Naive thymus-derived CD8-positive, alpha-beta T cell (primary cell): ENCODE results near the gene STXBP1. TPM values are rescaled to one million over a fixed set of nuclear protein-coding genes. Genes with fewer than 3 reads are reported as not detected.

ENCODE experiments used
- ATAC-seq, 2 donors: fragments of 150-1000 bp; cut with Tn5 transposase in 1 of 2; sonication (Bioruptor Pico), chemical (Tn5 transposase) in 1 of 2; 1 replicate in 1 of 2; 2 replicates in 1 of 2; pipeline ENCODE4 v1.10.0; 2021; ENCODE audit warnings: mild to moderate bottlenecking in 2 of 2, moderate library complexity in 2 of 2
- POLR2A ChIA-PET: fragments of 350-600 bp; sonication (Branson Sonifier 250); formaldehyde crosslinking; loops from one replicate; lab custom pipeline; 2021; ENCODE audit warnings: antibody characterized with exemption; lab: Charles Lee
- DNase-seq, 10 donors: peaks; one replicate each; pipeline versions ENCODE4 v3.0.0 to v3.0.0-alpha.2; 2020 to 2022
- H3K27ac Mint-ChIP-seq, 10 donors: one replicate each; pipeline ENCODE4 v1.8.0; 2020 to 2022; ENCODE audit warnings: mild to moderate bottlenecking in 10 of 10, mixed read lengths in 10 of 10, moderate library complexity in 4 of 10, inconsistent platforms in 1 of 10
- H3K27me3 Mint-ChIP-seq, 5 donors: one replicate each; pipeline ENCODE4 v1.8.0; 2021 to 2022; ENCODE audit warnings: mixed read lengths in 5 of 5
- H3K36me3 Mint-ChIP-seq, 3 donors: one replicate each; pipeline ENCODE4 v1.8.0; 2020 to 2022; ENCODE audit warnings: mixed read lengths in 3 of 3, mild to moderate bottlenecking in 2 of 3, inconsistent platforms in 1 of 3
- H3K4me1 Mint-ChIP-seq, 4 donors: one replicate each; pipeline ENCODE4 v1.8.0; 2021 to 2022; ENCODE audit warnings: mixed read lengths in 4 of 4
- H3K4me3 Mint-ChIP-seq, 10 donors: one replicate each; pipeline ENCODE4 v1.8.0; 2020 to 2022; ENCODE audit warnings: mild to moderate bottlenecking in 10 of 10, mixed read lengths in 10 of 10, moderate library complexity in 6 of 10, inconsistent platforms in 1 of 10
- H3K9me3 Mint-ChIP-seq, 9 donors: one replicate each; pipeline ENCODE4 v1.8.0; 2020 to 2022; ENCODE audit warnings: mixed read lengths in 9 of 9, mild to moderate bottlenecking in 3 of 9, inconsistent platforms in 1 of 9, moderate library complexity in 1 of 9
- polyA plus RNA-seq, 3 donors: library from polyadenylated mRNA; unstranded; fragments of 300-500 nt; fragmentation: Illumina TruSeq; gene quantifications; one replicate each; pipeline ENCODE4 v1.2.3, GENCODE V29; 2021
- total RNA-seq, 8 experiments: library from RNA in 2 of 8; stranded (reverse) in 2 of 8; gene quantifications; one replicate each; pipeline ENCODE4 v1.2.3 and lab custom pipeline; 2021 to 2026

Gene STXBP1
- total and polyA plus RNA-seq, 5 experiments from 2014 or later = 3.4 to 39.7 (median 10.3) TPM

DNA sequence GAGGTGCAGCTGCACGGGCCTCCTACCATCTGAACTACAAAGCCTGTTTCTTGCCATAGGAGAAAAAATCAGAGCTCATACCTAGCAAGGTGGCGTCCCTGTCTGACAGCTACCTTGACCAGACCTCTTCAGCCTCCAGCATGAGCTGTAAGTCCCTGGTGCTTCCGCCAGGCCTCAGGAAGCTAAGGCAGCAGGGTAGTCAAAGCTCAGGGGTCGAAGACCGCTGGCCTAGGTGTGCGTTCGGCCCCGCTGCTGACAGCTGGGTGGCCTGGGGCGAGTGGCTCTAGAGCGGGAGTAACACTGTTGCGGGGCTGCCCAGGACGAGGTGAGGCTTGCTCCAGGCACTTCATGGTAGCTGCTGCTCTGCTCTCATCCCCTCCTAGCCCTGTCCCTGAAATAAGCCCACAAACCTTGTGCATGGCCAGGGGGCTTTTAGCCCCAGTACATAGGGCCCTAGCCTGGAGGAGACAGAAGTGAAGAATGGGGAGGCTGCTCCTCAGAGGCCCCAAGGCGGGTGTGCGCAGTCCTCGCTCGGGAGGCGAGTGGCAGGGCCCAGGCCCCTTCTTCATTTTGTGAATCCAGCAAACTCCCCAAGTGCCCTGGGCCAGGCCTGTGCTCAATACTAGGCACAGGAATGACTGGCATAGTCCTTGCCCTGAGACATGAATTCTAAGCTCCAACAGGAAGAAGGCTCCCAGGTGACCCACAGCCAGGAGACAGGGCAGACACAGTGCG lies 117.6 kb downstream of the STXBP1 start:
- no peak for DNase-seq
- POLR2A ChIA-PET = no interaction called here
- Mint-ChIP-seq H3K4me3 (no peak overlapping the region), H3K9me3 (no peaks in the 10 kb centered on the region), H3K4me1 (peaks cover 8 to 11% (median 9%) of the 10 kb centered on the region in 4 donors), H3K27me3 (no peaks in the 10 kb centered on the region), H3K36me3 (peaks cover 0 to 5% (median 0%) of the 10 kb centered on the region in 3 donors), H3K27ac (peak overlapping the region in 2 of 10 donors; percentile 62 to 82)
- ATAC-seq = no peak

- POLR2A ChIA-PET = no interaction called here
- peak overlapping the region in 2 of 10 donors; percentile 53 to 55 for H3K27ac Mint-ChIP-seq
- peaks cover 8 to 12% (median 10%) of the 10 kb centered on the region in 4 donors for H3K4me1 Mint-ChIP-seq
- ATAC-seq = no peak
- H3K4me3 Mint-ChIP-seq = no peak overlapping the region
- DNase-seq = no peak
- no peaks in the 10 kb centered on the region for H3K9me3 Mint-ChIP-seq
- H3K27me3 Mint-ChIP-seq = peaks cover 0 to under 1% (median 0%) of the 10 kb centered on the region in 5 donors
- H3K36me3 Mint-ChIP-seq = peaks cover 0 to 5% (median 0%) of the 10 kb centered on the region in 3 donors
Observed at GRCh38 chr9:127730262-127730661, 118.2 kb downstream of the STXBP1 start.

GRCh38 chr9:127730799-127731410 lies 118.8 kb downstream of the STXBP1 start:
- peak overlapping the region in 4 of 10 donors; percentile 11 to 55 (median 46) for H3K27ac Mint-ChIP-seq
- H3K27me3 Mint-ChIP-seq = peaks cover 0 to 1% (median 0%) of the 10 kb centered on the region in 5 donors
- DNase-seq (no peak), ATAC-seq (no peak)
- no peaks in the 10 kb centered on the region for H3K9me3 Mint-ChIP-seq
- H3K36me3 Mint-ChIP-seq = peaks cover 0 to 5% (median 0%) of the 10 kb centered on the region in 3 donors
- H3K4me1 Mint-ChIP-seq = peaks cover 9 to 17% (median 14%) of the 10 kb centered on the region in 4 donors
- POLR2A ChIA-PET = interaction anchor here (0.6 to 0.8 kb wide), 2 partner anchors 100 to 139 kb away, joined by 4 to 5 read pairs; no protein-coding TSS in a partner anchor
- no peak overlapping the region for H3K4me3 Mint-ChIP-seq

GRCh38 chr9:127731938-127732337 lies 119.9 kb downstream of the STXBP1 start:
- peak overlapping the region in 1 of 10 donors; percentile 62 for H3K27ac Mint-ChIP-seq
- ATAC-seq (no peak), DNase-seq (no peak)
- peaks cover 0 to 5% (median 0%) of the 10 kb centered on the region in 3 donors for H3K36me3 Mint-ChIP-seq
- peaks cover 9 to 17% (median 14%) of the 10 kb centered on the region in 4 donors for H3K4me1 Mint-ChIP-seq
- POLR2A ChIA-PET = interaction anchor here (0.7 kb wide), 1 partner anchor 15 kb away, joined by 3 read pairs; no protein-coding TSS in a partner anchor
- peaks cover 0 to 1% (median 0%) of the 10 kb centered on the region in 5 donors for H3K27me3 Mint-ChIP-seq
- no peak overlapping the region for H3K4me3 Mint-ChIP-seq
- no peaks in the 10 kb centered on the region for H3K9me3 Mint-ChIP-seq

DNA sequence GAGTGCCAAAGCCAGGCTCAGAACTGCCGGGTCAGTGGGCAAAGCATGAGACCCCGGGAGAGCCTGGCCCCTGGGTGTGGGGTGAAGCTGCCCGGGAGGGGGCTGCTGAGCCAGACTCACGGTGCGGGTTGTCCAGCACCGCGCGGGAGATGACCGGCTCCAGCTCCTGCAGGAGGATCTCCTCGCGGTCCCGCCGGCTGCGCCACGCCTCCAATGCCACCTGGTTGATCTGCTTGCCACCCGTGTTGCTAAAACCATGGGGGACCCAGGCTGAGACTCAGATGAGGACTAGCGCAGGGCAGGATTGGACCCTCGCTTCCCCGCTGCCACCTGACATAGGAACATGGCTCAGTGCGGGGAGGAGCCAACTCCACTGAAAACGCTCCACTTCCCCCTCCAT lies 120.4 kb downstream of the STXBP1 start:
- no peak for DNase-seq
- no peak for ATAC-seq
- Mint-ChIP-seq H3K27ac (peak overlapping the region in 1 of 10 donors; percentile 59), H3K27me3 (peaks cover 0 to 1% (median 0%) of the 10 kb centered on the region in 5 donors), H3K9me3 (no peaks in the 10 kb centered on the region), H3K4me3 (no peak overlapping the region), H3K36me3 (peaks cover 0 to 5% (median 0%) of the 10 kb centered on the region in 3 donors), H3K4me1 (peaks cover 9 to 20% (median 14%) of the 10 kb centered on the region in 4 donors)
- POLR2A ChIA-PET = interaction anchor here (0.7 kb wide), 1 partner anchor 15 kb away, joined by 3 read pairs; no protein-coding TSS in a partner anchor

DNA sequence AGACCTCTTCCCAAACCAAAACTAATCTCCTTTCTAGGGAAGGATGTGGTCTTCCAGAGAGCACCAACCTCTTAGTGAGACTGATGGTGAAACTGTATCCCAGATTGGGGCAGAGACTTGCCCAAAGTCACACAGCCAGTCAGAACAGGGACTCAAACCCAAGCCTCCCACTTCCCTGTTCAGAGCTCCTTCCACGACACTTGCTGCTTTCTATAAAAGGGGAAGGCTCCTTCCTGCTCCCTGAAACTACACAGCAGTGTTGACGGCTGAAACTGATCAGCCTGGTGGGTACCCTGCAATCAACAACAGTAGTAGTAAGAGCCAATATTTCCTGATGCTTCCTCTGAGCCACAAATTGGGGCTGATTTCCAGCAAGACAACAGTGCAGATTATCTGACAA lies 121.5 kb downstream of the STXBP1 start:
- H3K4me3 Mint-ChIP-seq = peak overlapping the region; percentile 39 to 97 (median 76)
- POLR2A ChIA-PET = no interaction called here
- peaks cover 9 to 20% (median 14%) of the 10 kb centered on the region in 4 donors for H3K4me1 Mint-ChIP-seq
- ATAC-seq (no peak), DNase-seq (no peak)
- H3K9me3 Mint-ChIP-seq = no peaks in the 10 kb centered on the region
- peak overlapping the region in 7 of 10 donors; percentile 37 to 98 (median 84) for H3K27ac Mint-ChIP-seq
- peaks cover 3 to 13% (median 4%) of the 10 kb centered on the region in 3 donors for H3K36me3 Mint-ChIP-seq
- H3K27me3 Mint-ChIP-seq = peaks cover 0 to 1% (median 0%) of the 10 kb centered on the region in 5 donors

GRCh38 chr9:127734247-127734746 lies 122.2 kb downstream of the STXBP1 start:
- POLR2A ChIA-PET = interaction anchor here (0.8 to 3.8 kb wide), 29 partner anchors 10 to 541 kb away, joined by 3 to 54 read pairs (median 5); partner anchors contain the start of genes CDK9, GOLGA2, LRSAM1 and PTRH1
- H3K36me3 Mint-ChIP-seq = peaks cover 4 to 19% (median 6%) of the 10 kb centered on the region in 3 donors
- H3K27me3 Mint-ChIP-seq = peaks cover 0 to 1% (median 0%) of the 10 kb centered on the region in 5 donors
- DNase-seq (peak in 1 of 10 donors; percentile 13), ATAC-seq (no peak)
- peaks cover 9 to 20% (median 14%) of the 10 kb centered on the region in 4 donors for H3K4me1 Mint-ChIP-seq
- H3K4me3 Mint-ChIP-seq = peak overlapping the region; percentile 78 to 98 (median 86)
- H3K9me3 Mint-ChIP-seq = no peaks in the 10 kb centered on the region
- peak overlapping the region in 9 of 10 donors; percentile 56 to 98 (median 92) for H3K27ac Mint-ChIP-seq

DNA sequence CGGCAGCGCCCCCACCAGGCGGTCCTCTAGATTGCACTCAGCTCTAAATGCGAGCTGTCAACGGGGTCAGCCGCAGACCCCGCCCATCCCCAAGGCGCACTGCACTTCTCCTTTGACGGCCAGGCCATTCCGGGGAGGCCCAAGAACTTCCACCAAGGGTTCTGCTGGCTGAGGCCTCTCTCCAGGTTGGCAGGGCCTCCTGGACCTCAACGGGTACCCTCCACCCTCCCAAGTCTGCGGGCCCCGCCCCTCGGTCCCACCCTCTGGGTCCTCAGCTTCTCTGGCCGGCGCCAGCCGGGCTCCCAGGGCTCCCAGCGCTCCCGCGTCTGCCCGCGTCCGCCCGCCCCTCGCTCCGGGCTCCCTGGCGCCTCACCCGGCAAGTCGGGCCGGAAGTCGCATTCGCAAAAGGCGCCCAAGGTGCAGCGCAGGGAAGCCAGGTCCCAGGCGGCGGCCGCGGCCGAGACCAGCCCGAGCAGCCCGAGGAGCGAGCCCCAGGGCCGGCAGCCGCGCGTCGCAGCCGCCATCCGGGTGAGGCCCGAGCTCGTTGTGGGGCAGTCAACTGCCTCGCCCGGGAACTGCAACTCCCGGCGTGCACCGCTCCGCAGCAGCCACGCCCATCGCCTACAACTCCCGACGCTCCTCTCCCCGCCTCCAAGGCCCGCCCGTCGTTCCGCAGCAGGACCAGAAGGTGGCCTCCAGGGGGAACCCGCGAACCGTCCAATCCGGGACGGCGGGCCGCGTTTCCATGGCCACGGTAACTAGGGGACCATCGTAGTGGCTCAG lies 122.9 kb downstream of the STXBP1 start, which contains the start of gene TOR2A:
Gene TOR2A (minus strand): TSS at position 548 of the 783 bp plus-strand sequence. CDS start 24 bp downstream, at position 524.
- Mint-ChIP-seq H3K27ac (peak within 1 kb of the TSS; percentile 82 to 98 (median 94)), H3K27me3 (peaks cover 0 to 1% (median 0%) of the 10 kb centered on the region in 5 donors), H3K36me3 (peaks cover 4 to 25% (median 7%) of the 10 kb centered on the region in 3 donors), H3K4me1 (peaks cover 9 to 20% (median 14%) of the 10 kb centered on the region in 4 donors), H3K9me3 (no peaks in the 10 kb centered on the region), H3K4me3 (peak within 1 kb of the TSS; percentile 80 to 98 (median 96))
- POLR2A ChIA-PET = interaction anchor here (0.5 to 3.8 kb wide), 39 partner anchors 9 to 541 kb away, joined by 3 to 54 read pairs (median 5); partner anchors contain the start of genes CDK9, GOLGA2, LRSAM1 and PTRH1
- ATAC-seq (peak; percentile 89 to 91), DNase-seq (peak; percentile 98 to 99 (median 99))

DNA sequence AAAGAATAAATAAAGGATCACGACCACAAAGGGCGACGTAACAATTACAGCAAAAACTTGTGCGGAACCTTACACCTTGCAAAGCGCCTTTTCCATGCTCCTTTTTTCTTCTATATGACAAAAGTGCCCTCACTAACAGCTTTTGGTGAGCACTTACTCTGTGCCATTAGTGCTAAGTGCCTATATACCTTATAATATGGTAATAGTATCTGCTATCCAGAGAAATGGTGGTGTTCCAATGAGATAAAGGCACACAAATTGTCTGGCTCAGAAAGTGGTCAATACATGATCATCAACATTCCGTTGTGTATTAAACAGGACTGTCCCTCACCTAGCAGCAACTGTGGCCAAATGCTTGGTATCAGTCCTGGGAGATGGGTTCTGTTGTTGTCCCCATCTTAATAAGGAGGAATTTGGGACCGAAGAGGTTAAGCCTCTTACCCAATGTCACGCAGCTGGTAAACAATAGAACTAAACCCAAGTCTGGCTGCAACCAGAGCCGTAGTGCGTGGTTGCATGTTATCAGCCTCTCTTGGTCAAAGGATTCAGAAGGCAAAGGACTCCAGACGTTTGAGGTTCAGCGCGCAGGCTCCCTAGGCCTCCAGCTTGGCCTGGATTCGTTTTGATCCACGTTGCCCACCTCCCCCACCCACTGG lies 123.6 kb downstream of the STXBP1 start:
- Mint-ChIP-seq H3K27me3 (peaks cover 0 to 1% (median 0%) of the 10 kb centered on the region in 5 donors), H3K9me3 (no peaks in the 10 kb centered on the region), H3K4me3 (peak overlapping the region; percentile 80 to 98 (median 96)), H3K27ac (peak overlapping the region; percentile 82 to 98 (median 94)), H3K4me1 (peaks cover 7 to 20% (median 14%) of the 10 kb centered on the region in 4 donors), H3K36me3 (peaks cover 4 to 28% (median 7%) of the 10 kb centered on the region in 3 donors)
- POLR2A ChIA-PET = interaction anchor here (1.0 to 3.8 kb wide), 27 partner anchors 8 to 540 kb away, joined by 3 to 54 read pairs (median 5); partner anchors contain the start of genes CDK9, GOLGA2, LRSAM1 and PTRH1
- no peak for ATAC-seq
- no peak for DNase-seq

DNA sequence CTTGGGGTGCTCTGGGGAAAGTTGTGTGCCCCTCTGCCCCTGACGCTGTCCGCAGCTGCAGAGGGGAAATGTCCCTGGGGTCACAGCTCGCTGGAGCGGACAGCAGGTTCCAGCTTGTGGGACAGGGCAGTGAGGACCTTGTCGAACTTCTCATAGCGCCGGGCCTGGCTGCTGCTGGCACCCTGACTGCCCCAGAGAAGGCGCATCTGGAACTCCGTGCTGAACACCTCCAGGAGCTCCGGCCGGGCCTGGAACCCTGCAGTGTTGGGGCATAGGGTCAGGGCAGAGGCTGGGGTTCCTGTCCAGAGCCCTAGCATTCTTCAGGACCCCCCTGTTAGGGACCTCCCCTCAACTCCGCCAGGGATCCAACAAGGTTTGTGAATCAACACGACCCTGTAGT lies 126.6 kb downstream of the STXBP1 start:
- ATAC-seq (no peak), DNase-seq (no peak)
- peaks cover 4 to 40% (median 7%) of the 10 kb centered on the region in 3 donors for H3K36me3 Mint-ChIP-seq
- H3K9me3 Mint-ChIP-seq = no peaks in the 10 kb centered on the region
- H3K4me1 Mint-ChIP-seq = peaks cover 7 to 17% (median 12%) of the 10 kb centered on the region in 4 donors
- peak overlapping the region in 8 of 10 donors; percentile 27 to 91 (median 82) for H3K27ac Mint-ChIP-seq
- H3K4me3 Mint-ChIP-seq = no peak overlapping the region
- POLR2A ChIA-PET = interaction anchor here (0.7 kb wide), 1 partner anchor 17 kb away, joined by 3 read pairs; no protein-coding TSS in a partner anchor
- H3K27me3 Mint-ChIP-seq = peaks cover 0 to 1% (median 0%) of the 10 kb centered on the region in 5 donors
